IPS-11a (cell line): Measurements from ENCODE around the gene TSTD2.

ENCODE experiments used
- H3K4me3 ChIP-seq: one replicate; pipeline ENCODE4 v1.5.1; 2013; ENCODE audit warnings: low read depth, low read length, control low read depth

The TSTD2 gene

DNA sequence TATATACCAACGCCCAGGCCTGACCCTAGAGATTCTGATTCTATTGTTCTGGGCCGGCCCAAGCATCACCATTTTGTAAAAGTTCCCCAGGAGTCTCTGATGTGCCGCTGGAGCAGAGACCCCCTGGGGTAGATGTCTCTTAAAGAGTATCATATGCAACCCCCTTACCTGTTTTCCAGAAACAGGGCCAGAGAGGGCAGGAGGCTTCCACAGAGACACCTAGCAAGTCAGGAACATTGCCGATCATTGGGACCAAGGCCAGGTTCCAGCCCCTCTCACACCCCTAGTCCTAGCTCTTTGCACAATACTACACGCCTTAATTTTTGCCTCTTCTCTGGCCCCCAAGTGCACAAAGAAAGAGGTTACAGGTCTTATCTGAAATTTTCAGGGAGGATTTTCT lies 67.9 kb downstream of the TSTD2 start:
- no peak overlapping the region for H3K4me3 ChIP-seq

DNA sequence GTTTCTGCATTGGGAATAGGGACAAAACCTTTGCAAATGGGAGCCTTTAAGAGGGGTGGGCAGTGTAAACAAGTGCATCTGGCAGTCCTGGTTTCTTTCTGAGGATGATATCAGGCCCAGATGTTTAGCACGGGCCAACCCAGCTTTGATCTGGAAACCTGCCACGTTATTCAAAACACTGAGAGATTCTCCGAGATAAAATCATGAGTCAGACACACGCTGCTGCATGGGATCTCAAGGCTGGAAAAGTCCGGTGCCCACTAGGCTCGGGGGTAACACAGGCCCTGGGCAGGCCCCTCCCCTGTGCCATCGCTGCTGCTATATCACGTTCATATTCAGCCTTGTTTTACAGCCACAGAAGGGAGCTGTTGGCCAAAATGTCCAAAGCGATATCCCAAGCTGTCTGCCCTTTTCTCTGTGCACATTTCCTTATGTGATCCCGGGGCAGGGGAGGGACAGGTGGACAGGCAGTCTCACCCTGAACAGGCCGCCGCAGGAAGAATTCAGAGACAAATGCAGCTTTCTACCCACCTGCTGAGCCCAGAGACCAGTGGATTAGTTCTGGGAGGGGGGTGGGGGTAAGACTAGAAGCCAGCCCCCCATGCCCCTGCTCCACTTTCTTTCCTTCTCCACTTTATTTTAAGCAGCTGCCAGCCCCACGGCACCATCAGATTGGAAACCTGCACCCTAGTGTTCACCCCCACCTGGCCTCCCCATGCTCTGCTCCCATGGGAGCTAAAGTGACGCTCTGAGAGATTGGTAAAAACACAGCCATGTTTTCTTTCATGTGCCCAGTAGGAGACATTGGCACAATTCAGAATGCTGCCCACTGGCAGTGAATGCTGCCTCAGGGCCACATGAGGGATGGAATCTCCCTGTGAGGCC lies 68.6 kb downstream of the TSTD2 start:
- H3K4me3 ChIP-seq: no peak overlapping the region

DNA sequence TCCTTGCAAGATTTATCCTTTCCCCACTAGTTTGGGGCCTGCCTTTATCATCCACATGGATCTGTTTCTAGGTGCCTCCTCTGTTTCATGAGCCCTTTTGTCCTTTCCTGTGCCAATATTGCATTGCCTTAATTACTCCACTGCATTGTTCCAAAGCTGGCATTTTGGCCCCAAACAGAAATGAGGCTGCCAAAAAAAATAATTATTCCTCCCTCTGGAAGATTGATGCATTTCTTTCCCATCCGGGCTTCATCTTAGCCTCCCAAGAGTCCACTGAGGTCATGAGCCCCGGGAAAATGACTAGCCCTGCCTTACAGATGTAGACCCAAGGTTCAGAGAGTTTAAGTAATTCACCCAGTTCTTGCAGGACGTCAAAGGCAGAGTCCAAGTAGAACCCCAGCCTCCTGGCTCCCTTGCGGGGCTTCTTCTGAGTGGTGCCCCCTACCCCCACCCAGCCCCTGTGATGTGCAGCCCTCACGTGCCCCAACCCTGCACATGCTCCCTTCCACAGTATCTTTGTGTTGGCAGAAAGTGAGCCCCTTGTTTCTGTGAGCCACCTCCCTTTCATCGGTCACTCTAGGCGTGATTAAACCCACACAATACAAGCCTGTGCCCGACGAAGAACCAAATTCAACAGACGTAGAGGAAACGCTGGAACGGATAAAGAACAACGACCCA lies 69.6 kb downstream of the TSTD2 start:
- no peak overlapping the region for H3K4me3 ChIP-seq

DNA sequence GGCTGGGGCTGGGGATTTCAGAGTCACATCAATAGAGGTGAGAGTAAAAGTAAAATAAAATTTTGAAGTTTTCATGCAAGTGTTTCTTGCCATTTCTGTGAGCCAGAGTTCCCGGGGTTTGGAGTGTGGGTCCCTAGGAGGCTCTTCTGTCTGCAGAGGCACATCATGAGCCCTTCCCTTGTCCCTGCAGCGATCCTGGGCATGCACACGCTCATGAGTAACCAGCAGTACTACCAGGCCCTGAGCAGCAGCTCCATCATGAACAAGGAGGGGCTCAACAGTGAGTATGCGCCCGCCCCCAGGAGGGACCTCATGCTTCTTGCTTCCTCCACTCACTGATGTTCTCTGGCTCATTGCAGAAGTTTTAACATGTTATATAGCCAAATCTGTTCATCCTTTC lies 70.6 kb downstream of the TSTD2 start:
- H3K4me3 ChIP-seq: no peak overlapping the region

DNA sequence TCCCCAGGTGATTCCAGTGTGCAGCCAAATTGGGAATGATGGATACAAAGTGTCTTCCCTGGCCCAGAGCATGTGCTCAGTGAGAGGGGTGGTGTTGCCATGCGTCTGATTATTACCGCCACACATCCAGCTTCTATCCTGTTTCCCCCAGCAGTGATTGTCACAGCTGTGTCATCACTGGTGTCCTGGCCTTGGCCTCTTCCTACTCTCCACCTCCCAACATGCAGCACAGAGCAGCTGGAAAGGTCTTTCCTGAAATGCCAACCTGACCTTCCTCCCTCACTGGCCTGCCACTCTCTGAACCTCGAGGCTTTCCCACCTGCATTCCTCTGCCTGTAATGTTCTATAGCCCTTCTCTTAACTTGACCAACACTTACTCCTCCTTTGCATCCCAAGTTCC lies 71.7 kb downstream of the TSTD2 start:
- no peak overlapping the region for H3K4me3 ChIP-seq

DNA sequence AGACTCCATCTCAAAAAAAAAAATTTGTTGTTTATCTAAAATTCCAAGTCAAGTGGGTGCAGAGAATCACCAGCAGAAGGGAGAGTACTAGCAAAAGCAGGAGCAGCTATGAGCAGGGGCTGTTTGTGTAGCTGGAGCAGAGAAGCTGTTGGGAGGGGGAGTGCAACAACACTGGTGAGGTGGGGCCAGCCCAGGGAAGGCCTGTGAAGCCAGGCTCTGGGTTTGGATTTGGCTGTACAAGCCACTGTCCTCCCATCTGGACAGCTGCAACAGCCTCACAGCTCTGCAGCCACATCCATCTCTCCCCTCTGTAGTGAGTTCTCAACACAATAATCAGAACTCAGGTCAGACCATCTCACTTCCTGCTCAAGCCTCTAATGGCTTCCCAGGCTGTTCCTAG lies 72.3 kb downstream of the TSTD2 start:
- H3K4me3 ChIP-seq: no peak overlapping the region

DNA sequence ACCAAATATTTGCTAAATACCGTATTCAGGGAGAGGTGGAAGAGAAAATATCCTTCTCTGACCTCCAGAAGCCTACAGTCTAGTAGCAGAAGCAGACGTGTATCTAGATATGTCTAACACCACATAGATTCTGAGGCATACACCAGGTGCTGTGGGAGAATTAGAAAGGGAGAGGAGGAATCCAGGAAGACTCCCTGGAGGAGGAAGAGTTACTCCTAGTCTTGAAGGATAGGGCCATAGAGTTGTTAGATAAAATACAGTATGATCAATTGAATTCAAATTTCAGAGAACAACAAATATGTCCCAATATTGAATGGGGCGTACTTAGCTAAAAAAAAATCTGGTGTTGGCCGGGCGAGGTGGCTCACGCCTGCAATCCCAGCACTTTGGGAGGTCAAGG lies 73.0 kb downstream of the TSTD2 start:
- H3K4me3 ChIP-seq: no peak overlapping the region

DNA sequence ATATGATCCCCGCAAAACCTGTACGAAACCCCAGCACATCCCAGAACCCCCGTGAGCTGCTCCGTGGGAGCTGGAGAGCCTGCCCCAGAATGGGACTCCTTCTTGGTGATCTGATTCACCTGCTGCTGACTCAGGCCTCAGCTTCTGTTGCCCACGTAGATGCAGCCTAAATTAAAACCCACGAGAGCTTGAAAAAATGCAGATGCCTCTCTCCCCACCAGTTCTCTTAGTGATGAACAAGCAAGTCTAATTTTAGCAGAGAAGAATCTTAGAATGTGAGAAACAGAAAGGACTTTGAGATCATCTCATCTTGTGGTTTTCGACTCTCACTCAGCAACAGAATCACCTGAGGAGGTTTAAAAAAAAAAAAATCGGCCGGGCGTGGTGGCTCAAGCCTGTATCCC lies 74.1 kb downstream of the TSTD2 start:
- H3K4me3 ChIP-seq: no peak overlapping the region

DNA sequence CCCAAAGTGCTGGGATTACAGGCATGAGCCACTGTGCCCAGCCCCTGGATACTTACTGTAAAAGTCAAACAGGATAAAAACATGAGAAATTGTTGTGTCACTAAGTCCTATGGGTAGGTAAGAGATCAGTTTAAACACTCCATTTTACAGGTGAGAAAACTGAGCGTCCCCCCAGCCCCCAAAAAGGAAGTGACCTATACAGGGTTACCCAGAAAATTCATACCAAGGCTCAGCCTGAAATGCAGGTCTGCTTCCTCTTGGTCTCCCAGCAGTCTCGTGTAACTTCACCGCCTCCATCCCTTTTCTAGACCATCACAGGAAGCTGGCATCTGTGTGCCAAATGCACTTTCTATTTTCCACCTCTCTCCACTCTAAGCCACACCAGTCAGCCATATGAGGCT lies 74.5 kb downstream of the TSTD2 start:
- H3K4me3 ChIP-seq: no peak overlapping the region

DNA sequence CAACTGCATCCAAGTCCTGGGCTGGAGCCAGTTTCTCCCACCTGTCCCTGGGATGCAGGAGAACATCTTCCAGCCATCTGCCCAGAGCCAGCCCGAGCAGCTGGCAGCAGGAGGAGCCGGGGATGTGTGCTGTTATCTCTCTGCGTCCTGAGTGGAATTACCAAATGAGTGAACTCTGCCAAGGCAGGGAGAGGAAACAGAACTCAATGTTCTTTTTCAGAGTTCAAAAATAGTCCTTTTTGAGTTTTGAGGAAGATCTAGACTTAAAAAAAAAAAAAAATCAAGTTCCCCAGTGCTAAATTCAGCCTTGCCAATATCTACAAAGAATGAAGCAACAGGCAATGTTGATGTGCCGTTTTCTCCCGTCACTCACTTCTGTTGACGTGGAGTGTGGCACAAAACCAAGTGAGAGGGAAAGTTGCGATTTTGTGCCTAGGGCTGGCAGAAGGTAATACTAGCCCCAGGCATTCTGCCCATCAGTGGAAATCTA lies 75.5 kb downstream of the TSTD2 start:
- no peak overlapping the region for H3K4me3 ChIP-seq

DNA sequence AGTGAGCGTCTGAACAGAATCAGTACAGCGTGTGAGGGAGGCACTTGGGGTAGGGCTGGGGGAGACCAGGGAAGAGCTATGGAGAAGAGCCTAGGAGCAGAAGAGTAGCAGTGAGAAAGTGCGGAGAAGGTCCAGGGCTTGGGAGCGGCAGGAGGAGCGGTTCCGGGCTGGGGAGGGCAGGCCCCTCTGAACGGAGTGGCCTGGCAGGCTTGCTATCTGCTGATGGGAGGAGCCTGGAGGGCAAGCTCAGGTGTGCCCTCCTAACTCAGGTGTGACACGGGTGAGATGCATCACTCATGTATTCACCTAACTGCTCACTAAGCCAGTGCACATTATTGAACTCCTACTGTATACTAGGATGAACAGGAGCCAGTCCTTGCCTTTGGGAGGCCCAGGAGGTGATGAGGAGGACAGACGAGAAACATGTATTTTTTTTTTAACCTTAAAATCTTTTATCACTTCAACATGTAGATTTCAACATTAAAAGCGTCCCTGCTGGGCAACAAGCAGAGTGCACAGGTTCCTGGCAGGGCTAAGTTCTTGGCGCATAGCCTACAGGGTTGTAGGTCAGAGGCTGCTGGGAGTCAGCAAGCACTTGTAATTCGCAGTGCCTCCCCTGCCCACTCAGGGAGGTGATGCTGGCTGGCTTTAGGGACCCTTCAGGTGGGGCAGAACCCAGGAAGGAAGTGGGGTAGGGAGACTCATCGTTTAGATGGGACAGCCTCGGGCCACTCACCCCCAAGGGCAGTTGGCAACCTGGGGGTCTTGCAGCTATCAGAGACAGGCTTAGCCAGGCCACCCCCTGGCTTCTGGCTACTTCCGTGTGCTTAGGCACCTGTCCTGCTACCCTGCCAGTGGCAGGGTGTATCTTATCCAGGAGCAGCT lies 76.2 kb downstream of the TSTD2 start:
- no peak overlapping the region for H3K4me3 ChIP-seq

DNA sequence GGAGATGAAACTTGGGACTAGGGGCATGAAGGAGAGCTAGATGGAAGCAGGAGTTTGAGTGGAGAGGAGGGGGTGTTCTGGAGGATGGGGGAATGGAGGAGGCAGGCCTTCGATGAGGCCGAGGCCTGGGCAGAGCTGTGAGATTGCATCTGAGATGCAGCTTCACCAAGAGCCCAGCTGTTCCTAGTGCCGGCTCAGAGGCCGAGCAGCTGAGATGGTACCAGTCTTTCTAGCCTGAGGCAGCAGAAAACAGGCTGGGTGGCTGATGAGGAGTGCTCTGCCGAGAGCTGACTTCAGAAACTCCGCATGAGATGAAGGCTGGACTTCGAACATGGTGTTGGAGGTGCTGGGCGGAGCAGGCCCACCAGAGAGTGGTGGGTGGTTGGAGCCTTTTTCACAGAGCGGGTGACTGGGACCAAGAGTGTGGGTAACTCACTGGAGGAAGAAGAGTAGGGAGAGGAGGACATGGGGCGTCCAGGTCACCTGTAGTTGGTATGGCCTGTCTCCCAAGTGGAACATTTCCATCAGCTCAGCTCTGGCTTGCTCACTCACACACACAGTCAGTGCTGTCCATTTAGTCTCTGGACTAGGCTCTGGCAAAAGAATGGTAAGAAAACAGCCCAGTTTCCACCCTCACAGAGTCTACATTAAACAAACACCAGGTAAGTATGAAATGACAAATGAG lies 77.0 kb downstream of the TSTD2 start:
- H3K4me3 ChIP-seq: no peak overlapping the region

DNA sequence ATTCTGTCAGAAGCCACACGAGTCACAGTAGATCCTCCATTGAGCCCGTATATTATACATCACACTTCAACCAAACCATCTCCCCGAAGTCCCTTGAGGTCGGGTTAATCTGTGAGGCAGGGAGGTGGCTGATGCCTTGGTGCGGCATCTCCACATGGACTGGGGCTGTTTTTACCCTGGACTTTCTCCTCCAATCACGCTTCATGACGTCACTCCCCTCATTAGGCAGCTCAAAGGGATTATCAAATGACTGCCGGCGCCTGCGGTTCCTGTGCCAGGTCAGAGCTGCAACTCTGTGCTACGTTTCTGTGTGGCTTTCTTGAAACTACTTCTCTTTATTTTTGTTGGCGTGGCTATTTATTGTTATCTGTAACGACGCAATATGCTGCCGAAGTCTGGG lies 78.0 kb downstream of the TSTD2 start:
- H3K4me3 ChIP-seq: no peak overlapping the region

DNA sequence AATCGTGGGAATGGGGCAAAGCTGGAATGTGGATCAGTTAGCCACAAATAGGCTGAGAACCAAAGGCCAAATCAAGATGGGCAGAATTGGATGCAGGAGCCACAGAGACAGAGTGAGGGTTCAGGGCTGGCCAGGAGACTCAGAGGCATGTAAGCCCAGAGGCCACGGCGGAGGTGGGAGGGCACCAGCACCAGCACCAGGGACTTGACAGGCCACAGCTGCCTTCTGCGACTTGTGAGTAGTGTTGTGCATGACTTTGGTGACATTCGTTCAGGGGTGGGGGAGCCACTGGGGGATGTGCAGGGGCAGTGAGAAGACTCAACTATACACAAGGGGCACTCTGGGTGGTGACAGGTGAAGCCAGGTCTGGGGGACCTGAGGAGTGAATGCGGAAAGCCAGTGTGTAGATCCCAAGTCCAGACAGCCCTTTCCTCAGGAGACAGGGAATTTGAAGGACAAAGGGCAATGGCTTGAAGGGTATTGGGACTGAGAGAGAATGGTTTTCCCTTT lies 78.5 kb downstream of the TSTD2 start:
- no peak overlapping the region for H3K4me3 ChIP-seq

DNA sequence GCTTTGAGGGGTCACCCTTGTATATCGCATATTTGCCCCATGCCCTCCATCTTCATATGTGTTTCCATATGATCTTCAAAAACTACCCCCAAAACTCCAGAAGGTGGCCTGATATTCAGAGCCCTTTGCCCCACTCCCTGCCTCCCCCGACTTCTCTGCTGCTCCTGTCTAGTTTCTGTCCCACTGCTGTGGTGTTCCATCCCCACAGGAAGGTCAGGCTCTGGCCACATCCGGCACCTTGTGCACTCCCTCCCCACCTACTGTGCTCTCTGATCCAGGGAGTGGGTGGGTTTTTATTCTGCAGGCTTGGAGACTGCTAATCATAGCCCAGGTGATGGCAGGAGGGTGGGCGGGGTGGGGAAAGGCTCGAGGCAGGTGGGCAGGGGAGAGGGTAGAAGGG lies 79.3 kb downstream of the TSTD2 start:
- H3K4me3 ChIP-seq: no peak overlapping the region

DNA sequence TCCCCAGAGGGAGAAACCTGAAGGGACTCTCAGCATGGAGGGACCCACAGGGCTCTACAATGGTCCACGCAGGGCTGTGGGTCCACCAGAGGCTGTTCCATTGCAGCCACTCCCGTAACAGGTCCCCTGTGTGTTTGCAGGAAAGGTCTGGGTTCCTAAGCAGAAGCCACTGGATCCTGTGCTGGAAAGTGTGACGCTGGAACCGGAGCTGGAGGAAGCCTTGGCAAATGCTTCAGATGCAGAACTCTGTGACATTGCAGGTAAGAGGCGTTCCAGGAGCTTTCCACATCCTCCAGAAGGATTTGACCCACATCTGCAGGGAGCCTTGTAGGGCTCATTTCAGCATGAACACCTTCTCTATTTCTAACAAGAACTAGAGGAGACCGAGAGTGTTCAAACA lies 80.0 kb downstream of the TSTD2 start:
- no peak overlapping the region for H3K4me3 ChIP-seq

DNA sequence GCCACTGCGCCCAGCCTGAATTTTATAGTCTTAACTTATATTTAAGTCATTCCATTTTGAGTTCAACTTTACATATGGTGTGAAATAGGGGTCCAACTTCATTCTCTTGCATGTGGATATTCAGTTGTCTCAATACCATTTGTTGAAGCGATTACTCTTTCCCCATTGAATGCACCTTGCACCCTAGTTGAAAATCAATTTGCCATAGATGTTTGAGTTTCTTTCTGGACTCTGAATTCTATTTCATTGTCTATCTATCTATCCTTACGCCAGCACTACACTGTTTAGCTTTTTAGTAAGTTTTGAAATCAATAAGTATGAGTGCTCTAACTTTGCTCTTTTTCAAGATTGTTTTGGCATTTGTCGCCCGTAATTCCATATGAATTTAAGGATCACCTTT lies 81.9 kb downstream of the TSTD2 start:
- H3K4me3 ChIP-seq: no peak overlapping the region

DNA sequence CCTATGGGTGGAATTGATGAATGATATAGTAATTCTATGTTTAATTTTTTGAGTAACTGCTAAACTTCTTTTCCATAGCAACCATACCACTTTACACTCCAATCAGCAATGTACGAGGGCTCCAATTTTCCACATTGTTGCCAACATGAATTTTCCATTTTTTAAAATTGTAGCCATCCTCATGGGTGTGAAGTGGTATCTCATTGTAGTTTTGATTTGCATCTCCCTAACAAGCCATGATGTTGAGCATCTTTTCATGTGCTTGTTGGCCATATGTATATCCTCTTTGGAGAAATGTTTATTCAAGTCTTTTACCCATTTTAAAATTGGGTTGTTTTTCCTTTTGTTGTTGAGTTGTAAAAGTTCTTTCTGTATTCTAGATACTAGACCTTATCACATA lies 82.8 kb downstream of the TSTD2 start:
- no peak overlapping the region for H3K4me3 ChIP-seq
